Stomach (tissue), 9 donors: ENCODE data around the gene HEBP2. TPM values are rescaled to one million over a fixed set of nuclear protein-coding genes. Genes with fewer than 3 reads are reported as not detected.
A peak's percentile ranks its signal among the peaks of the same experiment; 100 is the strongest.

ENCODE experiments used
- DNase-seq, 2 donors: peaks; one replicate each; pipeline versions ENCODE4 v3.0.0 to v3.0.0-alpha.2; 2013 to 2019
- H3K27ac ChIP-seq, 5 donors: fragments of 200-600 bp in 4 of 5; sonication (generic) in 4 of 5; one replicate each; pipeline ENCODE4 v1.5.1; 2013 to 2019; ENCODE audit warnings: mild to moderate bottlenecking in 1 of 5, moderate library complexity in 1 of 5
- H3K27me3 ChIP-seq, 3 donors: fragments of 200-600 bp; sonication (generic); one replicate each; pipeline ENCODE4 v1.5.1; 2017 to 2019; ENCODE audit warnings: mixed run types in 1 of 3
- H3K36me3 ChIP-seq, 4 donors: fragments of 200-600 bp; sonication (generic); 1 replicate in 3 of 4; 2 replicates in 1 of 4; pipeline ENCODE4 v1.5.1; 2016 to 2019
- H3K4me1 ChIP-seq, 4 donors: fragments of 200-600 bp; sonication (generic); one replicate each; pipeline ENCODE4 v1.5.1; 2016 to 2019
- H3K4me3 ChIP-seq, 4 donors: fragments of 200-600 bp; sonication (generic) in 3 of 4; one replicate each; pipeline ENCODE4 v1.5.1; 2016 to 2019; ENCODE audit warnings: mild to moderate bottlenecking in 1 of 4
- H3K9me3 ChIP-seq, 4 donors: fragments of 200-600 bp; sonication (generic); one replicate each; pipeline ENCODE4 v1.5.1; 2016 to 2019
- CTCF ChIP-seq, 7 experiments: fragments of 450-650 bp in 4 of 7; fragments of 200-600 bp in 3 of 7; sonication (generic) in 3 of 7; IDR thresholded peaks; one replicate each; pipeline ENCODE4 v1.5.1; 2016 to 2019; ENCODE audit warnings: antibody characterized with exemption in 7 of 7, control low read depth in 2 of 7, mild to moderate bottlenecking in 1 of 7
- EP300 ChIP-seq: sonication (generic); formaldehyde crosslinking; IDR thresholded peaks from one replicate; pipeline ENCODE4 v1.6.1; 2017; ENCODE audit warnings: antibody characterized with exemption
- POLR2A ChIP-seq, 4 donors: fragments of 450-650 bp; IDR thresholded peaks; one replicate each; pipeline ENCODE4 v1.6.1; 2016; ENCODE audit warnings: antibody characterized with exemption in 4 of 4, control low read depth in 2 of 4, mild to moderate bottlenecking in 1 of 4, moderate library complexity in 1 of 4
- POLR2AphosphoS5 ChIP-seq, 3 donors: sonication (generic); formaldehyde crosslinking; IDR thresholded peaks; one replicate each; pipeline ENCODE4 v1.6.1; 2016; ENCODE audit warnings: antibody characterized with exemption in 3 of 3
- whole genome bisulfite sequencing, 5 donors: extraction: QIAGEN DNeasy Blood & Tissue Kit in 3 of 5; methylation state at CpG; one replicate each; pipeline versions ENCODE4 v1.1.5 to v1.1.7; 2013 to 2018; 5-methylcytosine and 5-hydroxymethylcytosine counted together
- intact Hi-C: fragments of 100-400 bp; cut with DNase I; formaldehyde crosslinking; loops from one replicate; pipeline ENCODE4 v1.15.1; 2023; ENCODE audit warnings: low total_unique reads
- polyA plus RNA-seq, 3 donors: library from polyadenylated mRNA; stranded (reverse); fragments of 200-250 nt; gene quantifications; one replicate each; pipeline ENCODE4 v1.2.3, GENCODE V29; 2013
- total RNA-seq, 5 donors: library from RNA; depleted of rRNA; stranded (reverse); fragments of >200 nt; gene quantifications; one replicate each; pipeline versions ENCODE4 v1.1.0 to v1.2.3, GENCODE V29; 2014 to 2016
- donor health status: healthy with polysubstance abuse.
- donor health status: Bipolar disorder and iron deficiency.
- donor health status: healthy.

The HEBP2 gene
- total and polyA plus RNA-seq, 8 donors, result 9.9 to 351 (median 48.4) TPM

- TF ChIP-seq POLR2AphosphoS5 (IDR thresholded peaks at IDR 0.05) (no peak), POLR2A (IDR thresholded peaks at IDR 0.05) (no peak), EP300 (no peak), CTCF (IDR thresholded peaks at IDR 0.05) (no peak)
- no peak for DNase-seq
- Histone ChIP-seq H3K27ac (peak overlapping the region in 1 of 5 donors; percentile 7), H3K4me1 (peaks cover 0 to 45% (median 16%) of the 10 kb centered on the region in 4 donors), H3K27me3 (no peaks in the 10 kb centered on the region), H3K4me3 (no peak overlapping the region), H3K36me3 (peaks cover 74 to 100% (median 97%) of the 10 kb centered on the region in 4 donors), H3K9me3 (no peaks in the 10 kb centered on the region)
- intact Hi-C loops, result no loop called here
- 88 to 92% (median 91%) methylated on average over 6 of the region's 6 CpGs for WGBS, 5 donors
These were observed 7.2 kb downstream of the HEBP2 start for GRCh38 chr6:138410972-138411880.

GRCh38 chr6:138415125-138415524 lies 11.1 kb downstream of the HEBP2 start:
- no peak overlapping the region for H3K27ac ChIP-seq
- intact Hi-C loops, result no loop called here
- H3K36me3 ChIP-seq, result peaks cover 39 to 93% (median 82%) of the 10 kb centered on the region in 4 donors
- no peak overlapping the region for H3K4me3 ChIP-seq
- DNase-seq, result no peak
- no peaks in the 10 kb centered on the region for H3K9me3 ChIP-seq
- WGBS, 5 donors, result 81 to 93% (median 89%) methylated on average over 5 of the region's 5 CpGs
- TF ChIP-seq POLR2AphosphoS5 (IDR thresholded peaks at IDR 0.05) (no peak), POLR2A (IDR thresholded peaks at IDR 0.05) (no peak), CTCF (IDR thresholded peaks at IDR 0.05) (no peak), EP300 (no peak)
- peaks cover 0 to 9% (median under 1%) of the 10 kb centered on the region in 4 donors for H3K4me1 ChIP-seq
- no peaks in the 10 kb centered on the region for H3K27me3 ChIP-seq

GRCh38 chr6:138416206-138416605 lies 12.2 kb downstream of the HEBP2 start:
- TF ChIP-seq POLR2AphosphoS5 (IDR thresholded peaks at IDR 0.05), result no peak
- intact Hi-C loops, result no loop called here
- Histone ChIP-seq H3K4me1 (no peaks in the 10 kb centered on the region), H3K36me3 (peaks cover 33 to 82% (median 73%) of the 10 kb centered on the region in 4 donors), H3K9me3 (no peaks in the 10 kb centered on the region), H3K27me3 (no peaks in the 10 kb centered on the region), H3K4me3 (no peak overlapping the region), H3K27ac (no peak overlapping the region)
- 94 to 97% (median 96%) methylated on average over 4 of the region's 4 CpGs for WGBS, 5 donors
- no peak for DNase-seq

- 84 to 93% (median 89%) methylated on average over 3 of the region's 3 CpGs for WGBS, 5 donors
These were observed 13.6 kb downstream of the HEBP2 start for GRCh38 chr6:138417493-138418117.

More at GRCh38 chr6:138417493-138418117, 13.6 kb downstream of the HEBP2 start:
- H3K27ac ChIP-seq, result no peak overlapping the region
- no peaks in the 10 kb centered on the region for H3K27me3 ChIP-seq
- intact Hi-C loops, result no loop called here
- H3K36me3 ChIP-seq, result peaks cover 19 to 68% (median 61%) of the 10 kb centered on the region in 4 donors
- no peak for TF ChIP-seq POLR2AphosphoS5 (IDR thresholded peaks at IDR 0.05)
- no peak for TF ChIP-seq EP300
- TF ChIP-seq POLR2A (IDR thresholded peaks at IDR 0.05), result no peak
- TF ChIP-seq CTCF (IDR thresholded peaks at IDR 0.05), result no peak
- no peaks in the 10 kb centered on the region for H3K9me3 ChIP-seq
- H3K4me1 ChIP-seq, result peaks cover 0 to 6% (median 2%) of the 10 kb centered on the region in 4 donors
- DNase-seq, result no peak
- H3K4me3 ChIP-seq, result no peak overlapping the region
